ENCODE measurements around the gene DDX51. TPM values are rescaled to one million over a fixed set of nuclear protein-coding genes. Genes with fewer than 3 reads are reported as not detected.

The DDX51 gene
- polyA plus RNA-seq, 1 donor from 2014 or later, result 8.9 TPM

- H3K27ac Mint-ChIP-seq, result no peak overlapping the region
- peaks cover 0 to 12% (median 5%) of the 10 kb centered on the region in 3 donors for H3K4me1 Mint-ChIP-seq
- H3K9me3 Mint-ChIP-seq, result peaks cover 0 to 3% (median 0%) of the 10 kb centered on the region in 3 donors
- H3K36me3 Mint-ChIP-seq, result no peaks in the 10 kb centered on the region
- peaks cover 34% of the 10 kb centered on the region for H3K27me3 Mint-ChIP-seq
- H3K4me3 Mint-ChIP-seq, result peak overlapping the region in 1 of 4 donors; percentile 37
Measured at GRCh38 chr12:132174015-132174838, 30.1 kb upstream of the DDX51 start.

GRCh38 chr12:132173135-132174014 lies 29.3 kb upstream of the DDX51 start:
- peaks cover 0 to 3% (median 0%) of the 10 kb centered on the region in 3 donors for H3K9me3 Mint-ChIP-seq
- H3K4me3 Mint-ChIP-seq, result peak overlapping the region in 2 of 4 donors; percentile 74 to 77
- peaks cover 0 to 11% (median 5%) of the 10 kb centered on the region in 3 donors for H3K4me1 Mint-ChIP-seq
- H3K36me3 Mint-ChIP-seq, result no peaks in the 10 kb centered on the region
- H3K27ac Mint-ChIP-seq, result no peak overlapping the region
- peaks cover 29% of the 10 kb centered on the region for H3K27me3 Mint-ChIP-seq

GRCh38 chr12:132172619-132173018 lies 28.5 kb upstream of the DDX51 start:
- Mint-ChIP-seq H3K4me1 (peaks cover 0 to 9% (median 5%) of the 10 kb centered on the region in 3 donors), H3K27me3 (peaks cover 27% of the 10 kb centered on the region), H3K36me3 (no peaks in the 10 kb centered on the region), H3K4me3 (peak overlapping the region in 2 of 4 donors; percentile 74 to 77), H3K9me3 (peaks cover 0 to 3% (median 0%) of the 10 kb centered on the region in 3 donors), H3K27ac (no peak overlapping the region)

GRCh38 chr12:132171968-132172521 lies 27.9 kb upstream of the DDX51 start:
- H3K36me3 Mint-ChIP-seq, result no peaks in the 10 kb centered on the region
- peaks cover 0 to 3% (median 0%) of the 10 kb centered on the region in 3 donors for H3K9me3 Mint-ChIP-seq
- H3K4me3 Mint-ChIP-seq, result no peak overlapping the region

GRCh38 chr12:132171293-132171967 lies 27.3 kb upstream of the DDX51 start:
- H3K27me3 Mint-ChIP-seq, result peaks cover 23% of the 10 kb centered on the region
- peaks cover 0 to 3% (median 0%) of the 10 kb centered on the region in 3 donors for H3K9me3 Mint-ChIP-seq
- H3K4me3 Mint-ChIP-seq, result no peak overlapping the region
- H3K36me3 Mint-ChIP-seq, result no peaks in the 10 kb centered on the region
- peaks cover 0 to 9% (median 5%) of the 10 kb centered on the region in 3 donors for H3K4me1 Mint-ChIP-seq
- no peak overlapping the region for H3K27ac Mint-ChIP-seq

More at GRCh38 chr12:132171968-132172521, 27.9 kb upstream of the DDX51 start:
- peaks cover 25% of the 10 kb centered on the region for H3K27me3 Mint-ChIP-seq
- H3K27ac Mint-ChIP-seq, result no peak overlapping the region
- peaks cover 0 to 9% (median 5%) of the 10 kb centered on the region in 3 donors for H3K4me1 Mint-ChIP-seq

- no peak overlapping the region for H3K4me3 Mint-ChIP-seq
- no peaks in the 10 kb centered on the region for H3K36me3 Mint-ChIP-seq
- peaks cover 0 to 3% (median 0%) of the 10 kb centered on the region in 3 donors for H3K9me3 Mint-ChIP-seq
- no peak overlapping the region for H3K27ac Mint-ChIP-seq
- peaks cover 0 to 9% (median 5%) of the 10 kb centered on the region in 3 donors for H3K4me1 Mint-ChIP-seq
- H3K27me3 Mint-ChIP-seq, result peaks cover 23% of the 10 kb centered on the region
Measured at GRCh38 chr12:132170637-132171292, 26.6 kb upstream of the DDX51 start.

GRCh38 chr12:132170094-132170636 lies 26.0 kb upstream of the DDX51 start:
- Mint-ChIP-seq H3K4me1 (peaks cover 0 to 9% (median 5%) of the 10 kb centered on the region in 3 donors), H3K27ac (no peak overlapping the region), H3K27me3 (peaks cover 23% of the 10 kb centered on the region), H3K36me3 (no peaks in the 10 kb centered on the region), H3K9me3 (peaks cover 0 to 3% (median 0%) of the 10 kb centered on the region in 3 donors), H3K4me3 (no peak overlapping the region)

GRCh38 chr12:132169376-132169775 lies 25.3 kb upstream of the DDX51 start:
- peaks cover 0 to 5% (median 0%) of the 10 kb centered on the region in 3 donors for H3K4me1 Mint-ChIP-seq
- H3K27ac Mint-ChIP-seq, result no peak overlapping the region
- peaks cover 17% of the 10 kb centered on the region for H3K27me3 Mint-ChIP-seq
- no peaks in the 10 kb centered on the region for H3K36me3 Mint-ChIP-seq
- no peak overlapping the region for H3K4me3 Mint-ChIP-seq
- no peaks in the 10 kb centered on the region for H3K9me3 Mint-ChIP-seq

GRCh38 chr12:132168311-132169031 lies 24.4 kb upstream of the DDX51 start:
- H3K27ac Mint-ChIP-seq, result no peak overlapping the region
- H3K36me3 Mint-ChIP-seq, result no peaks in the 10 kb centered on the region
- H3K4me3 Mint-ChIP-seq, result no peak overlapping the region

GRCh38 chr12:132167611-132168310 lies 23.6 kb upstream of the DDX51 start:
- Mint-ChIP-seq H3K27ac (no peak overlapping the region), H3K36me3 (no peaks in the 10 kb centered on the region), H3K4me3 (no peak overlapping the region), H3K9me3 (no peaks in the 10 kb centered on the region), H3K27me3 (peaks cover 6% of the 10 kb centered on the region), H3K4me1 (peaks cover 0 to 2% (median 0%) of the 10 kb centered on the region in 3 donors)

More at GRCh38 chr12:132168311-132169031, 24.4 kb upstream of the DDX51 start:
- H3K4me1 Mint-ChIP-seq, result peaks cover 0 to 6% (median 0%) of the 10 kb centered on the region in 3 donors
- no peaks in the 10 kb centered on the region for H3K9me3 Mint-ChIP-seq
- H3K27me3 Mint-ChIP-seq, result peaks cover 13% of the 10 kb centered on the region

- H3K36me3 Mint-ChIP-seq, result no peaks in the 10 kb centered on the region
- H3K27ac Mint-ChIP-seq, result no peak overlapping the region
- no peak overlapping the region for H3K4me3 Mint-ChIP-seq
- no peaks in the 10 kb centered on the region for H3K9me3 Mint-ChIP-seq
- peaks cover 0 to 2% (median 0%) of the 10 kb centered on the region in 3 donors for H3K4me1 Mint-ChIP-seq
- H3K27me3 Mint-ChIP-seq, result peaks cover 3% of the 10 kb centered on the region
Measured at GRCh38 chr12:132166801-132167591, 22.9 kb upstream of the DDX51 start.

- H3K9me3 Mint-ChIP-seq, result no peaks in the 10 kb centered on the region
- H3K27ac Mint-ChIP-seq, result no peak overlapping the region
- no peak overlapping the region for H3K4me3 Mint-ChIP-seq
Measured at GRCh38 chr12:132166093-132166492, 22.0 kb upstream of the DDX51 start.

More at GRCh38 chr12:132166093-132166492, 22.0 kb upstream of the DDX51 start:
- Mint-ChIP-seq H3K36me3 (no peaks in the 10 kb centered on the region), H3K27me3 (no peaks in the 10 kb centered on the region), H3K4me1 (peaks cover 0 to 2% (median 0%) of the 10 kb centered on the region in 3 donors)

Measured in IgD-negative memory B cell (primary cell).